DMS53 (cell line): ENCODE data around the gene ATP5F1C.

Experiments
- DNase-seq: peaks from one replicate; lab custom pipeline; 2025; lab: John Stamatoyannopoulos, UW

Gene ATP5F1C

DNA sequence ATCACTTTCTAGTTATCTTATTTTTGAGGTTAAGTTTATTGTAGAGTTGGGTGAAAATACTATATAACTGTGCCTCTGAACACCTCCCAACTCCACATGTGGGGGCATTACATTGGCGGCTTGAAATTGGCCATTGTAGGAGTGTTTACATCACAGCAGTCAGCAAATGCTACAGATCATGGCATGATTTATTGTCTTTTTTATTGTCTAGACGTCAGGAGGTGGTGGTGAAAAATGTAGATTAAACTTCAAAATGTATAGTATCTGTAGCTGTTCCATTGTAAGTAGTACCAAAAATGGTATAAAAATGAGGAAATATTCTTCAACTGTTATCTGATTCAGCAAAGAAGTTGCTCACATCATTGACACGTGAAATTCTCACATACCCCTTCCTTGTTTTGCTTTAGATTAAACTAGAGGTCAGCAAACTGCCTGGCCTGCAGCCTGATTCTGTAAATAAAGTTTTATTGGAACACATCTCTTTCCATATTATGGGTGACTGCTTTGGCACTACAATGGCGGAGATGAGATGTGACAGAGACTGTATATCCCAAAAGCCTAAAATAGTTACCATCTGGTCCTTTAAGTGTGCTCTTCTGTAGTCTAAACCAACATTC lies 65.4 kb downstream of the ATP5F1C start:
- no peak for DNase-seq

DNA sequence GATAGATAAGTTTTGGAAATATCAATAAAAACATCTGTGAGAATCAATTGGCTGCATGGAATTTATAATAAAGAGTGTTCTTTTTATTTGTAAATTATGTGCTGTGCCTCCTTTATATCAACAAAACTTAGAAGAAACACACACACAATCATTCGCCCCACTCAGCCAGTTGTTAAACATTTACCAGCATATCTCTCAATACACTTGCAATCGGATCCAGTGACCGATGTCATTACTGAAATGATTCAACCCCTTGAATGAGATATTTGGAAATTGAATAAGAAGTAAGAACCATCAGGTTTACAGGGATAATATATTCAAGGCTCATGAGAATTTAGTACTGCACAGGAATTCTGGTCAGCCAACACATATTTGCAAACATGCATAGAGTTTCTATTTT lies 65.9 kb downstream of the ATP5F1C start:
- DNase-seq, result peak; percentile 15

DNA sequence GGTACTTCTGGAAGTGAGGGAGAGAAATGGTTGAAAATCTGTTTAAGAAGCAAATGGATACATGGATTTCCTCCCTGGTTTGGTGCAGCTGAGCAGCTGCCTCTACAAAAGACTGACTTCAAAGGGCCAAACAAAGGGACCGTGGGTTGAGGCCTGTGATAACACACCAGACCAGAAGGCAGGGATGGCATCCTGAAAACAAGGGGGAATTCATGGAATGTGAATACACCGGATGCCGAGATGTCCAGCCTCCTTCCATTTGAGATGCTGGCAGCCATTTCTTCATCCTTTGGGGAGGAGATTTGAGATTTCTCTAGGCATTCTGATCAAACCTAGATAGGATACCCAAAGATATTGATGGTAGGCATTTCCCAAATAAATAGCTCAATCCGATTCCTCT lies 67.2 kb downstream of the ATP5F1C start:
- no peak for DNase-seq

DNA sequence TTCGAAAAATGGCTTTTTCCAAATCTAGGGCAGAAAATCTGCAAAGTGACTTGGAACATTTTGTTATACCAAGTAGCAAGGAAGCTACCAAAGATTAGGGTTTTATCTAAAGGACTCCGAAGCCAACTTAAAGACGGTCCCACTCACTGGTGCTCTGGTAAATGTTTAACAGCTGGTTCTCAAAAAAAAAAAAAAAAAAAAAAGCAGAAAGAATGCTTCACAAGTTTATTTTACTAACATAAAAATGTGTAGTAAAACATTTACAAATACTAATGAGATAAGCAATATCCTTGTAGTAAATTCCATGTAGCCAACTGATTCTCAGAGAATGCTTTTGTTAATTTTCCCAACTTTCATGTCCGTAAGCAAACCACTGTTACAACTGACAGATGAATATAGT lies 68.7 kb downstream of the ATP5F1C start:
- no peak for DNase-seq

DNA sequence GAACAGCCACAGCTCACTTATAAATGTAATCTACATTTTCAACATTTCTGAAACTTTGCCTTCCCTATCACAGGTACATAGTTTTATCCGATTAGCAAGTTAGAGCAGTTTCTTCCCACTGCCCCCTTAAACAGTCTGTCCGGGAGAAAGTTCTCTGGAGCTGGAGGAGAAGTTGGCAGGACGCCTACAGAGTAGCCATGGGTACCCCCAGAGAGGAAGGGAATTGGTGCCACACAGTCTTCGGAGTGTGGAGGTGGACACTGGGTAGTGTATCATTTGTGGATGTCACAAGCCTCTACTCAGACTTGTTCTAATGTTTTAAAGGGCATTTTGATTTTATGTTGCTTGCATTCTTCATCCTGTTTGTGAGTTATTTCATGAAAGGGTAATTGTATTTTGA lies 69.3 kb downstream of the ATP5F1C start:
- no peak for DNase-seq
